ENCODE measurements around the gene RPUSD2.
A peak's percentile ranks its signal among the peaks of the same experiment; 100 is the strongest.

RPUSD2 gene

GRCh38 chr15:40545457-40545856 is 23.6 kb upstream of the RPUSD2 start:
- Histone ChIP-seq H3K9ac (ENCODE audit: low read length) (no peak overlapping the region), H3K27me3 (replicated peaks; ENCODE audit: control insufficient read depth, insufficient read depth, low read length) (no peaks in the 10 kb centered on the region), H3K36me3 (ENCODE audit: control insufficient read depth, insufficient read depth, low read length, severe bottlenecking) (peaks cover 26% of the 10 kb centered on the region), H3K4me1 (ENCODE audit: control insufficient read depth, insufficient read depth, low read length) (no peaks in the 10 kb centered on the region), H3K9me3 (ENCODE audit: control insufficient read depth, low read length) (no peaks in the 10 kb centered on the region), H3K4me3 (ENCODE audit: low read length) (no peak overlapping the region)
- DNase-seq (ENCODE audit: low read depth): no peak

GRCh38 chr15:40548610-40549009 is 20.5 kb upstream of the RPUSD2 start:
- Histone ChIP-seq H3K36me3 (ENCODE audit: control insufficient read depth, insufficient read depth, low read length, severe bottlenecking) (peaks cover 40% of the 10 kb centered on the region), H3K9me3 (ENCODE audit: control insufficient read depth, low read length) (no peaks in the 10 kb centered on the region), H3K4me1 (ENCODE audit: control insufficient read depth, insufficient read depth, low read length) (no peaks in the 10 kb centered on the region), H3K4me3 (ENCODE audit: low read length) (no peak overlapping the region), H3K9ac (ENCODE audit: low read length) (no peak overlapping the region), H3K27me3 (replicated peaks; ENCODE audit: control insufficient read depth, insufficient read depth, low read length) (no peaks in the 10 kb centered on the region)
- no peak for DNase-seq (ENCODE audit: low read depth)

GRCh38 chr15:40549894-40550293 is 19.2 kb upstream of the RPUSD2 start:
- no peak for DNase-seq (ENCODE audit: low read depth)
- no peak overlapping the region for H3K4me3 ChIP-seq (ENCODE audit: low read length)
- H3K27me3 ChIP-seq (replicated peaks; ENCODE audit: control insufficient read depth, insufficient read depth, low read length): no peaks in the 10 kb centered on the region
- H3K9ac ChIP-seq (ENCODE audit: low read length): no peak overlapping the region
- H3K36me3 ChIP-seq (ENCODE audit: control insufficient read depth, insufficient read depth, low read length, severe bottlenecking): peaks cover 45% of the 10 kb centered on the region
- H3K9me3 ChIP-seq (ENCODE audit: control insufficient read depth, low read length): no peaks in the 10 kb centered on the region
- H3K4me1 ChIP-seq (ENCODE audit: control insufficient read depth, insufficient read depth, low read length): no peaks in the 10 kb centered on the region

- H3K36me3 ChIP-seq (ENCODE audit: control insufficient read depth, insufficient read depth, low read length, severe bottlenecking): peaks cover 50% of the 10 kb centered on the region
- no peak for DNase-seq (ENCODE audit: low read depth)
- H3K4me3 ChIP-seq (ENCODE audit: low read length): no peak overlapping the region
- H3K9ac ChIP-seq (ENCODE audit: low read length): no peak overlapping the region
- no peaks in the 10 kb centered on the region for H3K4me1 ChIP-seq (ENCODE audit: control insufficient read depth, insufficient read depth, low read length)
- H3K27me3 ChIP-seq (replicated peaks; ENCODE audit: control insufficient read depth, insufficient read depth, low read length): no peaks in the 10 kb centered on the region
- no peaks in the 10 kb centered on the region for H3K9me3 ChIP-seq (ENCODE audit: control insufficient read depth, low read length)
These were observed 18.6 kb upstream of the RPUSD2 start for GRCh38 chr15:40550341-40551037.

GRCh38 chr15:40554161-40554525 is 15.0 kb upstream of the RPUSD2 start:
- H3K36me3 ChIP-seq (ENCODE audit: control insufficient read depth, insufficient read depth, low read length, severe bottlenecking): peaks cover 37% of the 10 kb centered on the region
- H3K4me3 ChIP-seq (ENCODE audit: low read length): no peak overlapping the region
- H3K27me3 ChIP-seq (replicated peaks; ENCODE audit: control insufficient read depth, insufficient read depth, low read length): no peaks in the 10 kb centered on the region
- H3K9me3 ChIP-seq (ENCODE audit: control insufficient read depth, low read length): no peaks in the 10 kb centered on the region
- no peak overlapping the region for H3K9ac ChIP-seq (ENCODE audit: low read length)
- DNase-seq (ENCODE audit: low read depth): no peak
- no peaks in the 10 kb centered on the region for H3K4me1 ChIP-seq (ENCODE audit: control insufficient read depth, insufficient read depth, low read length)

- no peak overlapping the region for H3K4me3 ChIP-seq (ENCODE audit: low read length)
- H3K27me3 ChIP-seq (replicated peaks; ENCODE audit: control insufficient read depth, insufficient read depth, low read length): no peaks in the 10 kb centered on the region
- H3K9me3 ChIP-seq (ENCODE audit: control insufficient read depth, low read length): no peaks in the 10 kb centered on the region
- peaks cover 35% of the 10 kb centered on the region for H3K36me3 ChIP-seq (ENCODE audit: control insufficient read depth, insufficient read depth, low read length, severe bottlenecking)
- DNase-seq (ENCODE audit: low read depth): no peak
- H3K4me1 ChIP-seq (ENCODE audit: control insufficient read depth, insufficient read depth, low read length): no peaks in the 10 kb centered on the region
- no peak overlapping the region for H3K9ac ChIP-seq (ENCODE audit: low read length)
These were observed 13.2 kb upstream of the RPUSD2 start for GRCh38 chr15:40555876-40556275.

- no peaks in the 10 kb centered on the region for H3K27me3 ChIP-seq (replicated peaks; ENCODE audit: control insufficient read depth, insufficient read depth, low read length)
- H3K9ac ChIP-seq (ENCODE audit: low read length): no peak overlapping the region
- H3K4me3 ChIP-seq (ENCODE audit: low read length): no peak overlapping the region
- no peak for DNase-seq (ENCODE audit: low read depth)
- H3K36me3 ChIP-seq (ENCODE audit: control insufficient read depth, insufficient read depth, low read length, severe bottlenecking): peaks cover 18% of the 10 kb centered on the region
- H3K4me1 ChIP-seq (ENCODE audit: control insufficient read depth, insufficient read depth, low read length): peaks cover 11% of the 10 kb centered on the region
- no peaks in the 10 kb centered on the region for H3K9me3 ChIP-seq (ENCODE audit: control insufficient read depth, low read length)
These were observed 10.0 kb upstream of the RPUSD2 start for GRCh38 chr15:40558952-40559742.

- Histone ChIP-seq H3K9me3 (ENCODE audit: control insufficient read depth, low read length) (no peaks in the 10 kb centered on the region), H3K36me3 (ENCODE audit: control insufficient read depth, insufficient read depth, low read length, severe bottlenecking) (peaks cover 3% of the 10 kb centered on the region), H3K27me3 (replicated peaks; ENCODE audit: control insufficient read depth, insufficient read depth, low read length) (peaks cover 5% of the 10 kb centered on the region), H3K9ac (ENCODE audit: low read length) (no peak overlapping the region), H3K4me1 (ENCODE audit: control insufficient read depth, insufficient read depth, low read length) (peaks cover 16% of the 10 kb centered on the region), H3K4me3 (ENCODE audit: low read length) (no peak overlapping the region)
- DNase-seq (ENCODE audit: low read depth): no peak
These were observed 6.4 kb upstream of the RPUSD2 start for GRCh38 chr15:40562691-40563090.

GRCh38 chr15:40563426-40563825 is 5.7 kb upstream of the RPUSD2 start:
- H3K9me3 ChIP-seq (ENCODE audit: control insufficient read depth, low read length): no peaks in the 10 kb centered on the region
- peak; percentile 13 for DNase-seq (ENCODE audit: low read depth)
- peak overlapping the region; percentile 95 for H3K4me3 ChIP-seq (ENCODE audit: low read length)
- peaks cover 3% of the 10 kb centered on the region for H3K36me3 ChIP-seq (ENCODE audit: control insufficient read depth, insufficient read depth, low read length, severe bottlenecking)
- H3K27me3 ChIP-seq (replicated peaks; ENCODE audit: control insufficient read depth, insufficient read depth, low read length): peaks cover 5% of the 10 kb centered on the region
- no peak overlapping the region for H3K9ac ChIP-seq (ENCODE audit: low read length)
- H3K4me1 ChIP-seq (ENCODE audit: control insufficient read depth, insufficient read depth, low read length): peaks cover 17% of the 10 kb centered on the region

GRCh38 chr15:40564591-40565332 is 4.3 kb upstream of the RPUSD2 start, which contains the start of gene CCDC32:
Gene CCDC32, minus strand, starts transcription at chr15:40565042. Its CDS starts 2,027 bp downstream, at chr15:40563015.
- peak within 1 kb of the TSS; percentile 95 for H3K4me3 ChIP-seq (ENCODE audit: low read length)
- H3K4me1 ChIP-seq (ENCODE audit: control insufficient read depth, insufficient read depth, low read length): peaks cover 22% of the 10 kb centered on the region
- peaks cover 3% of the 10 kb centered on the region for H3K36me3 ChIP-seq (ENCODE audit: control insufficient read depth, insufficient read depth, low read length, severe bottlenecking)
- peak within 1 kb of the TSS; percentile 93 for H3K9ac ChIP-seq (ENCODE audit: low read length)
- H3K9me3 ChIP-seq (ENCODE audit: control insufficient read depth, low read length): no peaks in the 10 kb centered on the region
- peak; percentile 100 for DNase-seq (ENCODE audit: low read depth)
- peaks cover 5% of the 10 kb centered on the region for H3K27me3 ChIP-seq (replicated peaks; ENCODE audit: control insufficient read depth, insufficient read depth, low read length)
